ENCODE measurements around the gene MR1. TPM values are rescaled to one million over a fixed set of nuclear protein-coding genes. Genes with fewer than 3 reads are reported as not detected.

The MR1 gene
- total and polyA plus RNA-seq, 2 of the 13 experiments (the other 11 are each of a cell fraction or from before 2014, with no cell fraction given), result 7.7 to 10.4 TPM

DNA sequence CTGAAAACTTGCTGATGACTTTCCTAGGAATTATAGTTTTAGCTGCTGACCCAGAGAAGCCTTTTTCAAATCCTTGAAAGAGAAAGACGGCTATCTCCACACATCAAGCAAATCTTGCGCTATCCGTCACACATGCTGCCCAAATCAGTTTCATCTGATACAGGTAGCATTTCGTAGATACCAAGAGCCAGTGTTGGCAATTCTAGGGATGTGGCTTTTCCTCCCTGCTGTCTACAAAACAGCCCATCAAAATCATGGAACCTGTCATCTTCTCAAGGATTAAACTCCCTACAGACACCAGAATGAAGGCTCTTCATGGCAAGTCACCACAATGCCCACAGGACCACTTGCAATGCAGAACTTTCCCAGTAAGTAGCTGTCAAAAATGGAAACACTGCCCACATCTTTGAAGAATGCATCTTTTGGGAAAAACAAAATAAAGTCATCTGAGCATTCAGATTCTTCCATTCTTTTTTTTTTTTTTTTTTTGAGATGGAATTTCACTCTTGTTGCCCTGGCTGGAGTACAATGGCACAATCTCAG is 21.5 kb upstream of the MR1 start:
- ChIA-PET POLR2A (interaction anchor here (1.3 kb wide), 1 partner anchor 10 kb away, joined by 8 read pairs; the partner anchor contains the start of gene STX6), CTCF (ENCODE audit: low intra/inter-chr PET ratio, low total read pairs) (no interaction called here)
- DNase-seq (ENCODE audit: low spot score), result no peak
- Histone ChIP-seq H3K9ac (ENCODE audit: insufficient read depth, low read depth, low read length) (no peak overlapping the region), H3K4me3 (replicated peaks in 1 of 3; ENCODE audit: insufficient read depth in 1 of 3, low read depth in 2 of 3, low read length in 3 of 3) (no peak overlapping the region), H3K36me3 (replicated peaks in 1 of 2; ENCODE audit: control insufficient read depth in 1 of 2, insufficient read depth in 2 of 2, low read length in 2 of 2) (peaks cover 0 to 4% of the 10 kb centered on the region in 2 experiments; a peak in 1 of 5 replicates), H3K79me2 (ENCODE audit: insufficient read depth, low read length) (peaks cover 82% of the 10 kb centered on the region), H3K27ac (ENCODE audit: extremely low read length, insufficient read depth, low read length) (no peak overlapping the region), H3K4me1 (ENCODE audit: insufficient read depth, low read length) (peaks cover 28% of the 10 kb centered on the region), H3K4me2 (ENCODE audit: low read depth, low read length) (no peak overlapping the region), H3K27me3 (ENCODE audit: control insufficient read depth in 1 of 2, insufficient read depth in 2 of 2, low read length in 2 of 2) (no peaks in the 10 kb centered on the region), H4K20me1 (ENCODE audit: insufficient read depth, low read length) (0 out of 2 replicates have a peak, but pooled peaks cover 2% of the 10 kb centered on the region), H2AFZ (ENCODE audit: low read length) (no peak overlapping the region), H3K9me3 (ENCODE audit: low read length) (no peaks in the 10 kb centered on the region)
- WGBS (ENCODE audit: low lambda C conversion rate), result 98% methylated on average over 4 of the region's 4 CpGs
- intact Hi-C loops (cut with micrococcal nuclease; ENCODE audit: unreplicated experiment) (no loop called here), in situ Hi-C loops (cut with HindIII; ENCODE audit: extremely low pct_ligation_motif_present, low pct_unique_long_range_greater_than_20kb) (no loop called here)
- TF ChIP-seq, protein P1, sequence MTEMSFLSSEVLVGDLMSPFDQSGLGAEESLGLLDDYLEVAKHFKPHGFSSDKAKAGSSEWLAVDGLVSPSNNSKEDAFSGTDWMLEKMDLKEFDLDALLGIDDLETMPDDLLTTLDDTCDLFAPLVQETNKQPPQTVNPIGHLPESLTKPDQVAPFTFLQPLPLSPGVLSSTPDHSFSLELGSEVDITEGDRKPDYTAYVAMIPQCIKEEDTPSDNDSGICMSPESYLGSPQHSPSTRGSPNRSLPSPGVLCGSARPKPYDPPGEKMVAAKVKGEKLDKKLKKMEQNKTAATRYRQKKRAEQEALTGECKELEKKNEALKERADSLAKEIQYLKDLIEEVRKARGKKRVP (CRISPR knock-in tag; IDR thresholded peaks at IDR 0.05), result no peak
- no peak for TF ChIP-seq POGZ (CRISPR knock-in tag; IDR thresholded peaks at IDR 0.05)
- TF ChIP-seq KLF16 (CRISPR knock-in tag; IDR thresholded peaks at IDR 0.05), result no peak
- TF ChIP-seq KDM5B (CRISPR knock-in tag; IDR thresholded peaks at IDR 0.05; ENCODE audit: borderline replicate concordance), result no peak
- no peak for ATAC-seq
- no TSS peak for BruUV-seq (replicated peaks)
- FAIRE-seq, result no peak

DNA sequence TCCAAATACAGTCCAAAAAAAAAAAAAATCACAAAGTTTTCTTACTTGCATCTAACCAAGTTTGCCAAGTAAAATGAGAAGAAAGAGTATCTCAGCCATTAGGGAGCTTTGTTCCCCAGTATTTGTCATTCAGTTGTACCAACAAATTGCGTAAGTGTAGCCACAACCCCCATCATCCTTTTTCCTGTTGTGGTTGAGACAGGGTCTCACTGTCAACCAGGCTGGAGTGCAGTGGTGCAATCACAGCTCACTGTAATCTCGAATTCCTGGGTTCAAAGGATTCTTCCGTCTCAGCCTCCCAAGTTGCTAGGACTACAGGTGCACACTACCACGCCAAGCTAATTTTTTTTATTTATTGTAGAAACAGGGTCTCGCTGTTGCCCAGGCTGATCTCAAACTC is 20.6 kb upstream of the MR1 start:
- Histone ChIP-seq H3K79me2 (ENCODE audit: insufficient read depth, low read length) (peaks cover 84% of the 10 kb centered on the region), H3K9ac (ENCODE audit: insufficient read depth, low read depth, low read length) (no peak overlapping the region), H2AFZ (ENCODE audit: low read length) (no peak overlapping the region), H3K4me3 (replicated peaks in 1 of 3; ENCODE audit: insufficient read depth in 1 of 3, low read depth in 2 of 3, low read length in 3 of 3) (no peak overlapping the region), H4K20me1 (ENCODE audit: insufficient read depth, low read length) (peaks cover 5% of the 10 kb centered on the region; the same call in 1 of the 2 replicates), H3K36me3 (replicated peaks in 1 of 2; ENCODE audit: control insufficient read depth in 1 of 2, insufficient read depth in 2 of 2, low read length in 2 of 2) (peaks cover 0 to 10% of the 10 kb centered on the region in 2 experiments; a peak in 1 of 5 replicates), H3K27ac (ENCODE audit: extremely low read length, insufficient read depth, low read length) (peak overlapping the region; percentile 19), H3K4me2 (ENCODE audit: low read depth, low read length) (no peak overlapping the region), H3K4me1 (ENCODE audit: insufficient read depth, low read length) (peaks cover 34% of the 10 kb centered on the region), H3K9me3 (ENCODE audit: low read length) (no peaks in the 10 kb centered on the region), H3K27me3 (ENCODE audit: control insufficient read depth in 1 of 2, insufficient read depth in 2 of 2, low read length in 2 of 2) (no peaks in the 10 kb centered on the region)
- peak; percentile 67 for FAIRE-seq
- in situ Hi-C loops (cut with HindIII; ENCODE audit: extremely low pct_ligation_motif_present, low pct_unique_long_range_greater_than_20kb) (no loop called here), intact Hi-C loops (cut with micrococcal nuclease; ENCODE audit: unreplicated experiment) (no loop called here)
- ATAC-seq, result peak; percentile 38; the same call in 2 of the 3 replicates
- POLR2A ChIA-PET, result interaction anchor here (0.9 to 1.3 kb wide), 2 partner anchors 9 to 20 kb away, joined by 3 to 8 read pairs; partner anchors contain the start of genes MR1 and STX6
- CTCF ChIA-PET (ENCODE audit: low intra/inter-chr PET ratio, low total read pairs), result no interaction called here
- DNase-seq (ENCODE audit: low spot score), result peak; percentile 64
- WGBS (ENCODE audit: low lambda C conversion rate), result 66% methylated on average over 5 of the region's 5 CpGs
- no TSS peak for BruUV-seq (replicated peaks)
- TF ChIP-seq SSRP1 (CRISPR knock-in tag; IDR thresholded peaks at IDR 0.05), result no peak
- TF ChIP-seq PPARG (CRISPR knock-in tag; conservative IDR thresholded peaks at IDR 0.05), result 0 out of 2 replicates have a peak, but pooled peaks have one; percentile 13
- TF ChIP-seq SMARCE1 (IDR thresholded peaks at IDR 0.05; ENCODE audit: borderline replicate concordance), result no peak
- peak; percentile 43; the same call in 1 of the 2 replicates for TF ChIP-seq ISL2 (CRISPR knock-in tag; IDR thresholded peaks at IDR 0.05)
- no peak for TF ChIP-seq SMAD3 (CRISPR knock-in tag; IDR thresholded peaks at IDR 0.05)
- TF ChIP-seq FOXA1 (IDR thresholded peaks at IDR 0.05), result no peak
- TF ChIP-seq FOXA1 (CRISPR knock-in tag; IDR thresholded peaks at IDR 0.05), result peak; percentile 52; the same call in 1 of the 2 replicates
- TF ChIP-seq, protein P2, sequence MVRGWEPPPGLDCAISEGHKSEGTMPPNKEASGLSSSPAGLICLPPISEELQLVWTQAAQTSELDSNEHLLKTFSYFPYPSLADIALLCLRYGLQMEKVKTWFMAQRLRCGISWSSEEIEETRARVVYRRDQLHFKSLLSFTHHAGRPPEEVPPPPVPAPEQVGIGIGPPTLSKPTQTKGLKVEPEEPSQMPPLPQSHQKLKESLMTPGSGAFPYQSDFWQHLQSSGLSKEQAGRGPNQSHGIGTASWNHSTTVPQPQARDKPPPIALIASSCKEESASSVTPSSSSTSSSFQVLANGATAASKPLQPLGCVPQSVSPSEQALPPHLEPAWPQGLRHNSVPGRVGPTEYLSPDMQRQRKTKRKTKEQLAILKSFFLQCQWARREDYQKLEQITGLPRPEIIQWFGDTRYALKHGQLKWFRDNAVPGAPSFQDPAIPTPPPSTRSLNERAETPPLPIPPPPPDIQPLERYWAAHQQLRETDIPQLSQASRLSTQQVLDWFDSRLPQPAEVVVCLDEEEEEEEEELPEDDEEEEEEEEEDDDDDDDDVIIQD (CRISPR knock-in tag; IDR thresholded peaks at IDR 0.05; ENCODE audit: low read depth), result peak; percentile 90
- TF ChIP-seq, protein P3, sequence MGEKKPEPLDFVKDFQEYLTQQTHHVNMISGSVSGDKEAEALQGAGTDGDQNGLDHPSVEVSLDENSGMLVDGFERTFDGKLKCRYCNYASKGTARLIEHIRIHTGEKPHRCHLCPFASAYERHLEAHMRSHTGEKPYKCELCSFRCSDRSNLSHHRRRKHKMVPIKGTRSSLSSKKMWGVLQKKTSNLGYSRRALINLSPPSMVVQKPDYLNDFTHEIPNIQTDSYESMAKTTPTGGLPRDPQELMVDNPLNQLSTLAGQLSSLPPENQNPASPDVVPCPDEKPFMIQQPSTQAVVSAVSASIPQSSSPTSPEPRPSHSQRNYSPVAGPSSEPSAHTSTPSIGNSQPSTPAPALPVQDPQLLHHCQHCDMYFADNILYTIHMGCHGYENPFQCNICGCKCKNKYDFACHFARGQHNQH (CRISPR knock-in tag; IDR thresholded peaks at IDR 0.05), result peak; percentile 76; the same call in 1 of the 2 replicates
- no peak for TF ChIP-seq CHCHD3 (CRISPR knock-in tag; IDR thresholded peaks at IDR 0.05)
- TF ChIP-seq EZH2 (conservative IDR thresholded peaks at IDR 0.05; ENCODE audit: low read depth, low read length), result no peak
- no peak for TF ChIP-seq EHMT2 (IDR thresholded peaks at IDR 0.05; ENCODE audit: borderline replicate concordance, low read depth, low read length)
